GM19372 (cell line): ENCODE results near the gene IRAK2.

ENCODE experiments used
- ATAC-seq: cut with Tn5 transposase; IDR thresholded peaks from one replicate; pipeline ENCODE4 v1.9.1; 2021; ENCODE audit warnings: mild to moderate bottlenecking, low read depth, moderate library complexity; ENCODE audit not compliant: unreplicated experiment

IRAK2 gene

GRCh38 chr3:10277115-10277625, 112.5 kb downstream of the IRAK2 start:
- ATAC-seq, result no peak

DNA sequence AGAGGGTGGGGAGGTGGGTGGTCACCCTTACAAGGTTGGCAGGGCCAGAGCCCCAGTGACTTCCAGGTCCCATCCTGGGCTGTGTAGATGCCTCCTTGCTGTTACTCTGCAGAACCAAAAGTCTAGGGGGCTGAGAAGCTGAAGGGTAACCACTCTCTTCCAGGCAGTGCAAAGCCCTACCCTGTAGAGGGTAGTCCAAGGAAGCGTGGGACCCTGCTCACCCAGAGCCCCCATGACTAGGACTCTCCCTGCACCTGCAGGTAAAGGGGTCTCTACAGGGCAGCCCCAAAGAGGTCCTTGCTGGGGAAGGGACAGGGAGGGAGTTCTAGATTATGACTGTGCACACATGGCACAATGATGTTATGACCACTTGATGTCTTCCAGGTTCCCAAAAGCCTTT, 113.8 kb downstream of the IRAK2 start:
- no peak for ATAC-seq

- no peak for ATAC-seq
Measured at GRCh38 chr3:10279384-10280176, 114.9 kb downstream of the IRAK2 start.

DNA sequence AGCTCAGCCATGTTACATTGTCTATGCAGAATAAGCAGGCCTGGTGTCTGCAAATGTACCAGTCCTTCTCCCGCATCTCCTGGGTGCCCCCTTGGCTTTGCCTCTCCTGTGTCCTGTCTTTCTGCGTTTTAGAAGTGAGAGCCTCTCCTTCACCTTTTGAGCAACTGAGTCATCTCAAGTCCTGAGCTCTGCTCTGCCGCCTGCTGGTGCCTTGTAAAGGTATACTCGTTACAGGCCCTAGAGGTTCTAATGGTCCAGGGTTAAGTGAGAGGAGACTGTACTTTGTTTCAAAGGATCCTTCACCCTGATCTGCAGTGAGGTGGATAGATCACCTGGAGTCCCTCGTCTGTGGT, 115.4 kb downstream of the IRAK2 start:
- no peak for ATAC-seq

DNA sequence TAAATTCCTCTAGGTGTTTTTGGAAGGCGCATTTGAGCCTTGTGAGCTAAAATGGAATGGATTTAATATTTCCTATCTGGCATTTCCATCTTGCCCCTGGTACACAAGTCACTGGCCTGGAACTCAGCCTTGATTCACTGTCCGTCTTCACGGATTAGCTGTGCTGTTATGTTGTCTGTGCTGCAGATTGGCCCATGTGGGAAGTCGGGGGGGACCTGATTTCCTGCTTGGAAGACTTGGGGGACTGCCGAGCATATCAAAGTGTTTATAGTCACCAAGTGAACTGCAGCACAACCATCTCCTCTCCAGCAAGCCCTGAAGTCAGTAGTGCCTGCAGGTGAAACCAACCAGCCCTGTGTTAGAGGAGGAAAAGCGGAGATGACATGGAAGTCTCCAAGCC, 115.9 kb downstream of the IRAK2 start:
- no peak for ATAC-seq

DNA sequence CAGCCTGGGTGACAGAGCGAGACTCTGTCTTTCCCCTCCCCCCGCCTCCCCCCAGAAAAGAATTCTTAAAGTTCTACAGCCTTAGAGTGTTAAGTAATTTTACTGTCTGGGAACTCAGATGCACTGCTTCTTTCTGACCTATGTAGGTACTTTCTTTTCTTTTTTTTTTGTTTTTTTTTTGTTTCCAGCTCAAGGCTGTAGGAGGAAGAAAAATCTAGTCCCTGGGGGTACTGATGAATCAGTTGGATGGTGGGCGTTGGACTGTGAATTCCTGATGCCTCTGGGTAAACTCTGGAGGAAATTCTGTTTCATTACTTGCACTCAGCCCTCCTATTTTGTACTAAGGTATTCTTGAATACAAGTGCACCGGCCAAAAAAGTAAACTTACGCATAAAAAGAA, 117.2 kb downstream of the IRAK2 start:
- ATAC-seq, result no peak

GRCh38 chr3:10283638-10284037, 118.9 kb downstream of the IRAK2 start:
- no peak for ATAC-seq

DNA sequence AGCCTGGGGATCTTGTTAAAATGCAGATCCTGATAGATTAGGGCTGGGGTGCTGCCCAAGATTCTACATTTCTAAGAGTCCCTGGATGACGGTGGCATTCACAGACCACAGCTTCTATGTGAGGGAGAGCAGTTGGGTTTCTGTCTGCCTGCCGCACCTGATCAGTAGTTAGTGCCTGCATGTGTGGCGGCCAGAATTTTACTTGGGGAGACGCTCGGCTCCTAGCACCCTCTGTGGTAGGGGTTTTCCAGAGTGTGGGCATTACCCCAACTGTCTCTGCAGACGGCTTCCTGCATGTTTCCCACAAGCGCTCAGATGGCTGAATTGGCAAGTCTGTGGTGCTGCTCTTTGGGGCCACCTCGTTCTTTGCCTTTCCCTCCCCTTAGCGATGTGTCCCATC, 119.8 kb downstream of the IRAK2 start:
- ATAC-seq, result no peak

GRCh38 chr3:10285272-10286132, 120.8 kb downstream of the IRAK2 start:
- no peak for ATAC-seq

DNA sequence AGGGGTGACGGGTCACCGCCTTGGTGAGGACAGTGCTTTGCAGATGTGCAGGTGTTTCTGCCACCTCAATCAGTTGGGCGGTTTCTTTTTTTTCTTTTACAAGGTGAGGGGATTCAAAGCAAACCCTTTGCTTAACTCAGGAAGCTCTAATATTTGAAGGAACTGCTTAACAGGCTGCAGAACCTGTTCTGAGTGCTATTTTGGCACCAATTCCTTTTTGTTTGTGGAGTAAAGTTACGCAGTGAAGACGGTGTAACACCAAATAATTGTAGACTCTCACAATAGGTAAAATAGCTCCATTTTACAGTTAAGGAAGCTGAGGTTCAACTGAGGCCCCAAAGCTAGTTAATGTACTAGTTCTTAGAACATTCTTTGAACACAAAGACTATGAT, 121.4 kb downstream of the IRAK2 start:
- no peak for ATAC-seq

DNA sequence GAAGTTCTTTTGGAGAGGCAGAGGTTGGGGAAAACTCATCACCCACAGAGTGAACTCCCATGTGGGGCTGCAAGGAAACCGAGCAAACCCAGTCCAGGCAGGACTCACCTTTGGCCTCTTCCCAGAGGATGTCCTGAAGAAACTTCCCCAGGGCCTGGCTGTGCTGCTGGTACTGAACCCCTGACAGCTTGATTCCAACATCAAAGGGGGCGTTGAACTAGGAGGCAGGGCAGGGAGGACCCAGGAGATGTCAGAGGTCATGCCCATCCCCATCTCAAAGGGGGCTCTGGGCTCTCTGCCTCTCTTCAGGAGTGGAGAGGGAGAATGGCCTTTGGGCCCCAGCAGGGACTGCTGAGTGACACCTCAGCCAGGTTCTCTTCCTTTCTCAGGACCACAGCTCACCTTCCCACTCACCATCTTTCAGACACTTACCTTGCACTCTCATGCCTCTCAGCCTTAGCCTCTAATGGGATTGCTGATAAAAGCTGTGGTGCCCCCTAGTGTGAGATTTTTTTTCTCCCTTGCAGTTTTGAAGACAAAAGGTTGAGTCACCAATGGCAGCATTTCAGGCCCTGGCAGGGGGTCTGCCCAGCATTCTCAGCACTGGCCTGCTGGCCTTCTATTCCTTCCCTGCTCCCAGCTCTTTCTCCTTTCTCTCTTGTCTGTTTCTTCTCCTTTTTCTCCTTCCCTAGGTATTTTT, 122.0 kb downstream of the IRAK2 start:
- ATAC-seq, result no peak

DNA sequence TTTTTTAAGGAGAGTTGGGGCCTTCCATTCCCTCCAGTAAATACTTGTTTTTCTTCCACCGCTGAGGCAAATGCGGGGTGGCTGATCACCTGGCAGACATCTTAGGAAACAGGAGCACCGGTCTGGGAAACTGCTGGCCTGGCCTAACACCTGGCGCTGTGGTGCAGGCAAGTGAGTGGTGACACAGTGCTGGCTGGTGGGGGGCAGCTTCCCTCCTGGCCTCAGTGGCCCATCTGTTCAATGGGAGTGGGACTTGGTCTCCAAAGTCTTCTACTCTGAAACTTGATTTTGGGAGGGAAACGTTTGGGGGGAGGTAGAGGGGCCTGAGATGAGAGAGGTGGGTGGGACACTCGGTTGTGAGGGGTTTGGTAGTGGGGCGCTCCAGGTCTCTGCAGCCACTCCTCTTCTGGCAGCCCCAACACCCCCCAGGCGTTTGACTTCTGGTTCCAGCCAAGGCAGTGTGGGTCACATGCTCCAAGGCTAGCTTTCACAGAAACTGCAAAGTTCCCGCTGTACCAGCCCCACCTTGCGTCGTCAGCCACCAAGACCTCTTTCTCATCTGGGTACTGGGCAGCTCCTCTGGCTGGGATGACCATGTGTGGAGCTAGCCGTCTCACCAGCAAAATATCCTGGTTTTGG, 123.3 kb downstream of the IRAK2 start:
- no peak for ATAC-seq

DNA sequence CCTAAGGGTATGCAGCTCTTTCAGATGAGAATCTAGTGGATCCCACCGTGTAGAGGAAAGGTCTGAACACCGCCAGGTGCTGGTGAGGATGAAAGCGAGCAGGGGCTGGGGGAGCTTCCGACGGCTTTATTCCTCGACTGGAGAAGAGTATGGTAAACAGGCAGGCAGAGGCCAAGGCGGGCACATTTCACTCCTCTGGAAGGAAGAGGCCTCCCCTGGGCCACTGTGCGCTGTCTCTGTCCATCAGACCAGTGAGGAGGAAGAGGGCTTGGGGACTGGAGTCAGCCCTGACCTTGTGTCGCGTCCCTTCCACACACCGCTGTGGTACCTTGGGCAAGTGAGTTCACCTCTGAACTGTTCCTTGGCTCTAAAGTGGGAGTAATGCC, 123.8 kb downstream of the IRAK2 start:
- ATAC-seq, result no peak

DNA sequence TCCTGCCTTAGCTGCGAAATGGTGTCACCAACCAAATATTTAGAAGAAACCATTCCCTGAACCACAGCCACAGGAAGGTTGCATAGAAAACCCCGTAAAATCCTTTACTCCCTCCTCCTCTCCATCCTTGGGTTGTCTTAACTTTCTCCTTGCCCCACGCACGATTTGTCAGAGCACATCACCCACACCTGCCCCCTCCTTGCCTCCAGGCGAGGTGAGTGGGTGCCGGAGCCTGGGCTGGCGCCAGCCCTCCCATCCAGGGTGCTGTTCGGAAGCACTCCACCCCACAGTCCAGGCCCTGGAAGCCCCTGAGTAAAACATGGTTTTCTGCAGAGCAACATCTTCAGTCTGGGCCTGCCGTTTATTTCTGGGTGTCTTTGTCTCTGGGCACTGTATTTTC, 124.4 kb downstream of the IRAK2 start:
- no peak for ATAC-seq

DNA sequence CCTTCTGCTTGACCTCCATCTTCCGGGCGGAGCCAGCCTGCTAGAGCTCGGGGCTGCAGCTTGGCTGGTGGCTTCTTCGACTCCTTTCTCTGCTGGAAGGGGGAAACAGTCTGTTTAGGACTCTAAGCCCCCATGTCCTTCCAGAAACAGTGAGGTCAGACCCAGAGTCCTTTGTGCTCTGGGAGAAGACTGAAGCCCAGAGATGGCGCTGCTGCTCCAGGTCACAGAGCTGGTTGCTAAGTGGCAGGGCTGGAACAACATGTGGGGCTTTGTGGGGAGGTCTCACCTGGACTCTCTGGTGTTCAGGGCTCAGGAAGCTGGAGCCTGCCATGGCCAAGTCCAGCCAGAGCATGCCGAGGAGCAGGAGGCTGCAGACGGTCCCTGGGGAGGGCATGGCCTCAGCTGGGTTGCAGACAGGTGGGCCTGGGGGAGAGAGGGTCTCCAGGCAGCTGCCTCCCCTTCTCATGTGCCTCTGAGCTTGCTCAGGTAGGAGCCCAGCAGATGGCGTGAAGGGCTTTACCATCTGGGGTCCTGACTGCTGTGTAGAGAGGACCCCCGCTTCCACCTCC, 125.2 kb downstream of the IRAK2 start:
- ATAC-seq, result no peak

DNA sequence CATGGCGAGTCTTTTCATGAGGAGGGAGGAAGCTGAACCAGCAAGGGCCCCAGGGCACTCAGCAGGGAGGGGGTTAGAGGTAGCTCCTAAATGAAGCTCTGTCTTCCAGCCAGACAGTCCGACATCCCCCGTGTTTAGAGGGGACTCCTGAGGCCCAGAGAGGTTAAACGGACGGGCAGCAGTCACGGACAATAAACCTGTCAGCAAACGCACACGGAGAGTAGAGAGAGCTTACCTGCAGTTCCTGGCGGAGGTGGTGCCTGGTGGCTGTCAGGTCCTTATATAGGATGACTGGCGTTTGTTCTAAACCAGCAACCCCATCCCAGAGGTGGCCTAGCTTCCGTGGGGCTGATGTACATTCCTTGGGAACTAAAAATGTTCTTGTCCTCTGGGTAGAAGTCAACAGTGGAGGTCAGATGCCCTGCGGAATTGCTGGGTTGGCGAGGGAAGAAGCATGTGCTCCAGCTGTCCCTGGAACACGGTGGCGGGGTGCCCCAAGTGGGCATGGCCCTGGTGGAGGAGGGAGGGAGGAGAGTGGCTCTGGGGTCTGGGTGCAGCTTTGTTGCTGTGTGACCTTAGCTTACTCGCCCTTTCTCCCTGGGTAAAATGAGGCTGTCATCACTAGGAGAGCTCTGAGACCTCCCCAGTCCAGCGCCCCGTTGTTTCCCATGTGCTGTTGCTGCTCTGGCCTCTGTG, 125.9 kb downstream of the IRAK2 start:
- ATAC-seq, result no peak

GRCh38 chr3:10291641-10292040, 126.9 kb downstream of the IRAK2 start:
- ATAC-seq, result no peak

DNA sequence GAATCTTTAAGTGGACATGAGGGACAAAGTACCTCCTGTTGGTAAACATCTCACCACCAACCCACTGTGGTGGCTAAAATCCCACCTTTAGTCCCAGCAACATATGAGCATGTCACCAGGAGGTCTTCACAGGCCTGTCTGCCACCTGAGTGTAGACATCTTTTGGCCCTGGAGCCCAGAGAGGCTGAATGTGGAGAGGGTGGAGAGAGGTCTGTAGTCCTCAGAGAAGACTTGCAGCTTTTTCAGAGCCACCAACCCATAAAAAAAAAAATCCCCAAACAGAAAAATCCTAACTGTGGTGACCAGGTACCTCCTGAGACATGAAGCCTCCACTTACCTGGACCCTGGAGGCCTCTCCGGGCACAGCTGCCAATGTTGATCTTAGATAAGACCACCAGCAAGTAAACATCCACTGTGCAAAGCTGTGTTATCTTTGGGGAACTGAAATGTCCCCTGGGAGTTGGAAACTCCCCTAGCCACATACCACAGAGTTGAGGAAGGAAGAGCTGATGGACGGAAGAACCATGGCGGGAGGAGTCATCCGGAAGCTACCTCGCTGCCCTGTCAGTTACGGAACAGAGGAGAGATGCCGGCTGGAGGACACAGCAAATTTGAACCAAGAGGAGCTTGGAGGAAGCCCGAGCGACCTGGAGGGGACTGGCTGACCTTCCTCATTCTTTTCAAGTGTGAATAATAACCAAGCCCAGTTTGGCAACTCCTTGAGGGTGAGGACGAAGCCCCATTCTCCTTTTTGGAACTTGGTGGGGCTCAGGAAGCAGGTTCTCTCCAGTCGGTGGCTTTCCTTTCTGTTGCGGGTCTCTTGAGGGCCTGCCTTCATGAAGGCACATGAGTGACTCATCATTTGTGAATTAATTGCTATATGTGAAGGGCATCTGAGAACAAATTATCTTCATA, 128.0 kb downstream of the IRAK2 start, which contains the start of gene GHRL:
Gene GHRL, minus strand, starts transcription at position 443 of the 915 bp plus-strand sequence. CDS start 2,767 bp downstream, outside the sequence.
- peak; percentile 77 for ATAC-seq
